ENCODE measurements around the gene PARP2. TPM values are rescaled to one million over a fixed set of nuclear protein-coding genes. Genes with fewer than 3 reads are reported as not detected.
"Not testable (repeated sequence)": the region's sequence is repeated elsewhere in the genome, so short reads cannot be mapped to it uniquely, and the experiment has no call there.

Gene PARP2
- total RNA-seq, 2 donors from 2014 or later: 31.1 to 39.5 TPM

- Mint-ChIP-seq H3K4me3 (peak overlapping the region; percentile 48 to 86), H3K9me3 (no peaks in the 10 kb centered on the region), H3K36me3 (ENCODE audit: insufficient read depth in 2 of 2) (peaks cover 1 to 4% of the 10 kb centered on the region in 2 donors), H3K27ac (peak overlapping the region; percentile 76), H3K4me1 (ENCODE audit: low read depth) (peaks cover 74% of the 10 kb centered on the region), H3K27me3 (ENCODE audit: low read depth) (no peaks in the 10 kb centered on the region)
- ATAC-seq (replicated peaks in 1 of 2) (no peak), DNase-seq (no peak)
These were observed 12.3 kb upstream of the PARP2 start for GRCh38 chr14:20331053-20331613.

GRCh38 chr14:20332431-20332787 lies 11.0 kb upstream of the PARP2 start:
- Mint-ChIP-seq H3K4me3 (peak overlapping the region; percentile 98), H3K4me1 (ENCODE audit: low read depth) (peaks cover 67% of the 10 kb centered on the region), H3K27me3 (ENCODE audit: low read depth) (no peaks in the 10 kb centered on the region), H3K9me3 (no peaks in the 10 kb centered on the region), H3K36me3 (ENCODE audit: insufficient read depth in 2 of 2) (peaks cover 1 to 4% of the 10 kb centered on the region in 2 donors), H3K27ac (peak overlapping the region; percentile 98)
- no peak for DNase-seq
- no peak for ATAC-seq (replicated peaks in 1 of 2)

- DNase-seq (peak; percentile 61 to 63), ATAC-seq (replicated peaks in 1 of 2) (peak; percentile 99)
- peak within 1 kb of the TSS; percentile 98 for H3K4me3 Mint-ChIP-seq
- no peaks in the 10 kb centered on the region for H3K27me3 Mint-ChIP-seq (ENCODE audit: low read depth)
- H3K27ac Mint-ChIP-seq: peak within 1 kb of the TSS; percentile 98
- no peaks in the 10 kb centered on the region for H3K9me3 Mint-ChIP-seq
- H3K4me1 Mint-ChIP-seq (ENCODE audit: low read depth): peaks cover 62% of the 10 kb centered on the region
- H3K36me3 Mint-ChIP-seq (ENCODE audit: insufficient read depth in 2 of 2): peaks cover 1 to 4% of the 10 kb centered on the region in 2 donors
These were observed 10.5 kb upstream of the PARP2 start, which contains the start of gene CCNB1IP1 for GRCh38 chr14:20332788-20333493. CCNB1IP1 (minus strand) TSS chr14:20333279; CDS start chr14:20316523, 16,756 bp downstream.

- DNase-seq (no peak), ATAC-seq (replicated peaks in 1 of 2) (no peak)
- Mint-ChIP-seq H3K27ac (peak overlapping the region; percentile 98), H3K4me3 (peak overlapping the region; percentile 98), H3K27me3 (ENCODE audit: low read depth) (no peaks in the 10 kb centered on the region), H3K4me1 (ENCODE audit: low read depth) (peaks cover 57% of the 10 kb centered on the region), H3K36me3 (ENCODE audit: insufficient read depth in 2 of 2) (peaks cover 1 to 4% of the 10 kb centered on the region in 2 donors), H3K9me3 (no peaks in the 10 kb centered on the region)
These were observed 10.0 kb upstream of the PARP2 start for GRCh38 chr14:20333494-20333841.

- Mint-ChIP-seq H3K4me3 (peak overlapping the region; percentile 27 to 98), H3K36me3 (ENCODE audit: insufficient read depth in 2 of 2) (peaks cover 1 to 4% of the 10 kb centered on the region in 2 donors), H3K27ac (peak overlapping the region; percentile 98), H3K27me3 (ENCODE audit: low read depth) (no peaks in the 10 kb centered on the region), H3K9me3 (no peaks in the 10 kb centered on the region), H3K4me1 (ENCODE audit: low read depth) (peaks cover 52% of the 10 kb centered on the region)
- no peak for ATAC-seq (replicated peaks in 1 of 2)
- no peak for DNase-seq
These were observed 9.4 kb upstream of the PARP2 start for GRCh38 chr14:20334017-20334416.

GRCh38 chr14:20341032-20341431 lies 2.4 kb upstream of the PARP2 start:
- not testable (repeated sequence) for H3K27ac Mint-ChIP-seq; ATAC-seq (replicated peaks in 1 of 2)
- H3K4me3 Mint-ChIP-seq: peak overlapping the region in 1 of 2 donors; percentile 11

GRCh38 chr14:20341646-20342045 lies 1.8 kb upstream of the PARP2 start:
- H3K27me3 Mint-ChIP-seq (ENCODE audit: low read depth): no peaks in the 10 kb centered on the region
- H3K4me1 Mint-ChIP-seq (ENCODE audit: low read depth): peaks cover 21% of the 10 kb centered on the region
- peaks cover 3 to 10% of the 10 kb centered on the region in 2 donors for H3K36me3 Mint-ChIP-seq (ENCODE audit: insufficient read depth in 2 of 2)
- no peak for DNase-seq
- peak overlapping the region; percentile 84 to 87 for H3K4me3 Mint-ChIP-seq
- ATAC-seq (replicated peaks in 1 of 2): no peak
- H3K9me3 Mint-ChIP-seq: no peaks in the 10 kb centered on the region
- H3K27ac Mint-ChIP-seq: no peak overlapping the region

More at GRCh38 chr14:20341032-20341431, 2.4 kb upstream of the PARP2 start:
- H3K27me3 Mint-ChIP-seq (ENCODE audit: low read depth); H3K36me3 Mint-ChIP-seq (ENCODE audit: insufficient read depth in 2 of 2); DNase-seq; H3K9me3 Mint-ChIP-seq: not testable (repeated sequence)
- H3K4me1 Mint-ChIP-seq (ENCODE audit: low read depth): peaks cover 21% of the 10 kb centered on the region

- no peak for DNase-seq
- peak overlapping the region; percentile 84 to 87 for H3K4me3 Mint-ChIP-seq
- peaks cover 4 to 18% of the 10 kb centered on the region in 2 donors for H3K36me3 Mint-ChIP-seq (ENCODE audit: insufficient read depth in 2 of 2)
- H3K9me3 Mint-ChIP-seq: no peaks in the 10 kb centered on the region
- ATAC-seq (replicated peaks in 1 of 2): no peak
- H3K27ac Mint-ChIP-seq: peak overlapping the region; percentile 88
- H3K4me1 Mint-ChIP-seq (ENCODE audit: low read depth): peaks cover 21% of the 10 kb centered on the region
- H3K27me3 Mint-ChIP-seq (ENCODE audit: low read depth): no peaks in the 10 kb centered on the region
These were observed 406 bp downstream of the PARP2 start for GRCh38 chr14:20343862-20344220.

- no peak for ATAC-seq (replicated peaks in 1 of 2)
- peak overlapping the region in 1 of 2 donors; percentile 21 for H3K4me3 Mint-ChIP-seq
These were observed 1.9 kb downstream of the PARP2 start for GRCh38 chr14:20345366-20345765.

GRCh38 chr14:20346713-20347112 lies 3.3 kb downstream of the PARP2 start:
- Mint-ChIP-seq H3K27me3 (ENCODE audit: low read depth) (no peaks in the 10 kb centered on the region), H3K36me3 (ENCODE audit: insufficient read depth in 2 of 2) (peaks cover 8 to 29% of the 10 kb centered on the region in 2 donors), H3K27ac (no peak overlapping the region), H3K4me3 (no peak overlapping the region), H3K9me3 (no peaks in the 10 kb centered on the region), H3K4me1 (ENCODE audit: low read depth) (peaks cover 31% of the 10 kb centered on the region)
- DNase-seq (no peak), ATAC-seq (replicated peaks in 1 of 2) (no peak)

More at GRCh38 chr14:20345366-20345765, 1.9 kb downstream of the PARP2 start:
- Mint-ChIP-seq H3K4me1 (ENCODE audit: low read depth) (peaks cover 28% of the 10 kb centered on the region), H3K27ac (peak overlapping the region; percentile 13), H3K27me3 (ENCODE audit: low read depth) (no peaks in the 10 kb centered on the region), H3K9me3 (no peaks in the 10 kb centered on the region), H3K36me3 (ENCODE audit: insufficient read depth in 2 of 2) (peaks cover 4 to 22% of the 10 kb centered on the region in 2 donors)
- no peak for DNase-seq

- peaks cover 31% of the 10 kb centered on the region for H3K4me1 Mint-ChIP-seq (ENCODE audit: low read depth)
- DNase-seq: no peak
- no peak overlapping the region for H3K27ac Mint-ChIP-seq
- H3K9me3 Mint-ChIP-seq: no peaks in the 10 kb centered on the region
- H3K36me3 Mint-ChIP-seq (ENCODE audit: insufficient read depth in 2 of 2): peaks cover 8 to 34% of the 10 kb centered on the region in 2 donors
- no peak for ATAC-seq (replicated peaks in 1 of 2)
- no peak overlapping the region for H3K4me3 Mint-ChIP-seq
- H3K27me3 Mint-ChIP-seq (ENCODE audit: low read depth): no peaks in the 10 kb centered on the region
These were observed 4.3 kb downstream of the PARP2 start for GRCh38 chr14:20347747-20348146.

GRCh38 chr14:20350282-20350681 lies 6.8 kb downstream of the PARP2 start:
- Mint-ChIP-seq H3K36me3 (ENCODE audit: insufficient read depth in 2 of 2) (peaks cover 11 to 44% of the 10 kb centered on the region in 2 donors), H3K4me3 (no peak overlapping the region), H3K9me3 (no peaks in the 10 kb centered on the region), H3K27ac (no peak overlapping the region), H3K27me3 (ENCODE audit: low read depth) (no peaks in the 10 kb centered on the region), H3K4me1 (ENCODE audit: low read depth) (peaks cover 15% of the 10 kb centered on the region)
- ATAC-seq (replicated peaks in 1 of 2) (no peak), DNase-seq (no peak)

GRCh38 chr14:20350860-20351259 lies 7.4 kb downstream of the PARP2 start:
- H3K36me3 Mint-ChIP-seq (ENCODE audit: insufficient read depth in 2 of 2): peaks cover 9 to 43% of the 10 kb centered on the region in 2 donors
- H3K9me3 Mint-ChIP-seq: no peaks in the 10 kb centered on the region
- no peak overlapping the region for H3K4me3 Mint-ChIP-seq
- H3K27me3 Mint-ChIP-seq (ENCODE audit: low read depth): no peaks in the 10 kb centered on the region
- DNase-seq (no peak), ATAC-seq (replicated peaks in 1 of 2) (no peak)
- H3K27ac Mint-ChIP-seq: no peak overlapping the region
- H3K4me1 Mint-ChIP-seq (ENCODE audit: low read depth): peaks cover 10% of the 10 kb centered on the region

Measured in activated T-cell treated with anti-CD3 and anti-CD28 coated beads, Interleukin-2, amount 50 U/mL, for 72 hours (primary cell).